SK-N-DZ (cell line): Measurements from ENCODE around the gene WDR90.

Experiments used
- DNase-seq: peaks from one replicate; pipeline ENCODE4 v3.0.0-alpha.2; 2015; ENCODE audit warnings: low spot score

The WDR90 gene

DNA sequence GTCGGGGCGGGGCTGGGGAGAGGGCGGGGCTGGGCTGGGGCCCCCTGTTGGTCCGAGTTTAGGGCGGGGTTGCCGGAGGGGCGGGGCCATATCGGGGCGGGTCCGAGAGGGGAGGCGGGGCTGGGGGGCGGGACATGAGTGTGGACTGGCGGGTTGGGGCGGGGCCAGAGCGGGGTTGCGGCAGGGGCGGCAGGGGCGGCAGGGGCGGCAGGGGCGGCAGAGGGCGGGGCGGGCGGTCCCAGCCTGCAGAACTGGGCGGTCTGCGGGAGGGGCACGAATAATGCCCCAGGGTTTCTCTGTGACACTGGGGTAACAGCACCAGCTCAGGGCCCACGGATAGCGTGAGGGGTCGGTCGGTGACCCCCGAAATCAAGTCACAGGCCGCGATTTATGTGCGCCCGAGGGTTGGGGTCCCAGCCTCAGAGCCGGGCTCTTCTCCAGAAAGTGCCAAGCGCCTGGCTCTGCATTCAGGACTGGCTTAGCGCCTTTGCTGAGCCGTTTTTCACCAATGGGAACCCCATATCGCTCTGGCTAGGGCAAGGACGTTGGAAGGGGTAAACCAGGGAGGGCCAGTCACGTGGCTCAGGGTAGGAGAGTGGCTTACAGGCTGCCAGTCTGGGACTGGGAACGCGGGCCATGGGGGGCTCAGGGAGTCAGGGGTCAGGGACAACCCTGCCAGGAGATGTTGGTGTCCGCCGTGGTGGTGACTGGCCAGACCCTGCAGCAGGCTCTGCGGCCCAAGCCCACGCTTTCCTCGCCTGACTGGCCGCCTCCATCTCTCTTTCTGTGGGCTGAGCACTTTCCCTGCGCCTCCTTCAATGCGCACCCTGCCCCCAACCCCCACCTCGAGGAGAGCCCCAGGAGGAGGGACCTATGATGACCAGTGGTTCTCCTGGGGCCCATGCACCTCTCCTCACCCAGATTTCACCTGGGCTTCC lies 11.8 kb upstream of the WDR90 start:
- DNase-seq = peak; percentile 78

DNA sequence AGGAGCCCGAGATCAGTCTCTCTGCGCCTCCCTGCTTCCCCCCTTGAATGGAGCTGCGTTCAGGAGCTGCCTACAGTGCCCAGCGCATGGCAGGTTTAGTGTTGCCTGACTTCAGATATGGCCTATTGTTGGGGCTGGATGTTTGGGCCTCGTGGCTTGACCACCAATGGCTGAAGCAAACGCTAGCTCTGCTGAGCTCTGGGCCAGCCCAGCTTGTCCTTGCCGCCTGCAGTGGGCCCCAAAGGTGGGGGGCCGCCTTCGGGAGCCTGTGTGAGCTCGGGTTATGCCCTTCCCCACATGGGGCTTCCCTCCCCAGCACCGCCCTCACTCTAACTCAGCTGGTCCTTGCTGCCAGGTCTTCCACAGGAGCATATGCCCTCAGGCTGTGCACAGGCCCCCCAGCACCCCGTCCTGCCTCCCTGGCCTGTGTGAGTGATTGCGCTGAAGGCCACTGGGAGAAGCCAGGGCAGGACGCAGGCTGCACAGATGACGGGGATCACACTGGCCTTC lies 11.1 kb upstream of the WDR90 start:
- peak; percentile 64 for DNase-seq

DNA sequence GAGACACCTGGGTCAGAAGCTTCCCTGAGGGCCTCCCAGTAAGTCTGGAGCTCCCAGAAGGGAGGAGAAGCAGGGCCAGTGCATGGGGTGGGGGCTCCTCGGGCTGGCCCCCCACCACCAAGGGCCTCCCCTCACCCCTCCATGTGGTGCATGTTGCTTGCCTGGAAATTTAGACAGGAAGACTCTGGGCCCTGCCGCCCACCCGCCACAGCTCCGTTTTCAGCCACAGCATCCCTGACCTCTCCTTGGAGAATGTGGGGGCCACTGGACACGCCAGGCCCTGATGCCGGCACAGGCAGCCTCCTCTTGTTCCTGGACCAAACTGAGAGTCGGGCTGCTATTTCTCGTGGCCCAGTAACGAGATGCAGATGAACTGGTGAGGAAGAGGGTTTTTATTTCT lies 10.3 kb upstream of the WDR90 start:
- no peak for DNase-seq

DNA sequence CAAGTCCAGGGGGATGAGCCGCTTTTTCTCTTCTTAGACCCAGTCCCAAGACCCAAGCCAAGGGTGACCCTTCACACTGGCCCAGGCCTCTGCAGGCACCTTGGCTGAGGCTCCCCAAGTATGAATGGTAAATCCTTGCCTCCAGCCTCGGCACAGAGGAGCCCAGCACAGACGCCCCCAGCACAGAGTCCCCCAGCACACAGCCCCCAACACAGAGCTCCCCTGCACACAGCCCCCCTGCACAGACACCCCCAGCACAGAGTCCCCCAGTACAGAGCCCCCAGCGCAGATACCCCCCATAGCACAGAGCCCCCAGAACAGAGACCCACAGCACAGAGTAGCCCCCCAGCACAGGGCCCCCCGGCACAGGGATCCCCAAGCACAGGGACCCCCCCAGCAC lies 8.6 kb upstream of the WDR90 start:
- no peak for DNase-seq

- DNase-seq = peak; percentile 87
Measured at GRCh38 chr16:641326-642188, 7.6 kb upstream of the WDR90 start, which contains the start of gene MCRIP2. MCRIP2 (plus strand) TSS chr16:641828; CDS start chr16:641992, 164 bp downstream.

- DNase-seq = no peak
Measured at GRCh38 chr16:642189-643049, 6.7 kb upstream of the WDR90 start.

DNA sequence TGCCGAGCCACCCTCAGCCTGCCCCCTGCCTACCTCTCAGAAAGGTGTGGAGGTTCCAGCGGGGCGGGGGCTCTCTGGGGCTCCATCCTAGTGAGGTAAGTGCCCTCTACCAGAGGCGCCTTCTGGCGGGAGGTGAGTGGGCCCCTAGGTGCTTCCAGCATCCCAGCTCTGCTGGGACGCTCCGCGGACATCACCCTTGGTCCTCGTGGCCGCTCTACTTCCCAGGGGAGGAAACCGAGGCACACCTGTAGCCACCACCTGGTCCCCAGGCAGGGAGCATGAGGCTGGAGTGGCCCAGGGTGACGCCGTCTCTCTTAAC lies 6.2 kb upstream of the WDR90 start:
- DNase-seq = no peak

GRCh38 chr16:644556-644955 lies 4.6 kb upstream of the WDR90 start:
- no peak for DNase-seq

GRCh38 chr16:645852-646678 lies 3.1 kb upstream of the WDR90 start:
- DNase-seq = no peak

- DNase-seq = no peak
Measured at GRCh38 chr16:646679-647172, 2.4 kb upstream of the WDR90 start.

GRCh38 chr16:647173-647902 lies 1.8 kb upstream of the WDR90 start:
- DNase-seq = no peak

DNA sequence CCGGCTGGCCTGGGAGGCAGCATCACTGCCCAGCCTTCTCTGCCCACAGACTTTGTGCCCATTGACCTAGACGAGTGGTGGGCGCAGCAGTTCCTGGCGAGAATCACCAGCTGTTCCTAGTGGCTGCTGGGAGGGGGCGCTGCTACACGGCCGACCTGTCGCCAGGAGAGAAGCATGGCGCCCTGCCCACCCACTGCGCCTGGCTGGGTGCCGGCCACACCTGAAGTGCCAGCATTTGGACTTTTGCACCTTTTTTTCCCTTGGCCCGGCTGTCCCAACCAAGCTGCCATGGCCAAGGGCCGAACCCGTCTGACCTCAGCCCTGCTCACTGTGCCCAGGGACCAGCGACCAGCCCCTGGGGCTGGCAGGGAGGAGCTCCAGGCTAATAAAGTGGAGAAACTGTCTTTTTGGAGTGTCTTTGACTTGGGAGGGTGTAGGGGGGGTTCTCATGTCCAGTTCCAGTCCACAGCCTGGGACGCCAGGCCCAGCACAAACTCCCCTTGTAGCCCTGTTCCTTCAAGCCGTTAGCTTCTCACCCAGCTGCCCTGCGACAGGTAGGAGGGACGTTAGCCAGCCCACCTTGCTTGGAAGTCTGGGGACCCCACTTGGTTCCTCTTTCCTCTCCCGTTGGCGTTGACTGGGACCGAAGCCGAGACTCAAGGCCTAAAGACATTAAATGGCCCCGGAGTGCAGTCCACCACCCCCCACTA lies 939 bp upstream of the WDR90 start:
- peak; percentile 56 for DNase-seq

DNA sequence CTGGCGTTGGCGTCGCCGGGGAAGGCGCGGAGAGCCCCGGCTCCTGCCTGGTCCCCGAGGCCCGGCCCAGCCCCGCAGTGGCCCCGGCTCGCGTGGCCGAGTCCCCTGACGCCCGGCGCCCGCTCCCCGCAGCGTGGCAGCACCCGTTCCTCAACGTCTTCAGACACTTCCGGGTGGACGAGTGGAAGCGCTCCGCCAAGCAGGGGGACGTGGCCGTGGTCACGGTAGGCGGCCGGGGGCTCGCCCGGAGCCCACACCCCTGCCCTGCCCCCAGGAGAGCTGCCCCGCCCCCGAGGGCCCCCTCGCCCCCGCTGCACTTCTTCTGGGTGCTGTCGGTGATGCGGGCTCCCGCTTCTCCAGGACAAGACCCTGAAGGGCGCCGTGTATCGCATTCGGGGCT lies 466 bp downstream of the WDR90 start:
- DNase-seq = no peak

DNA sequence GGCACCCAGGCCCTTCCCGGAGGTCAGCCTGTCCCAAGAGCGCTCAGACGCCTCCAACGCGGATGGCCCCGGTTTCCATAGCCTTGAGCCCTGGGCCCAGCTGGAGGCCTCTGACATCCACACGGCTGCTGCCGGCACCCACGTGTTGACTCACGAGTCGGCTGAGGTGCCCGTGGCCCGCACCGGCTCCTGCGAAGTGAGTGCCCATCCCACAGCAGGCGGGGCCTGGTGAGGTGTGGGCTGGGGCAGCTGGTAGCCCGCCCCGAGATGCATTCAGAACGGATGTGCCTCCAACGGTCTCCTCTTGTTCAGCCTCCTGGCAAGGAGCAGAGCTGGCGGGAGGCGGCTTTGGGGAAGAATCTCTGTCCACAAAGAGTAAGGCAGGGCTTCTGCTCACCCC lies 2.7 kb downstream of the WDR90 start:
- DNase-seq = no peak

- DNase-seq = no peak
Measured at GRCh38 chr16:652454-653305, 3.5 kb downstream of the WDR90 start.

DNA sequence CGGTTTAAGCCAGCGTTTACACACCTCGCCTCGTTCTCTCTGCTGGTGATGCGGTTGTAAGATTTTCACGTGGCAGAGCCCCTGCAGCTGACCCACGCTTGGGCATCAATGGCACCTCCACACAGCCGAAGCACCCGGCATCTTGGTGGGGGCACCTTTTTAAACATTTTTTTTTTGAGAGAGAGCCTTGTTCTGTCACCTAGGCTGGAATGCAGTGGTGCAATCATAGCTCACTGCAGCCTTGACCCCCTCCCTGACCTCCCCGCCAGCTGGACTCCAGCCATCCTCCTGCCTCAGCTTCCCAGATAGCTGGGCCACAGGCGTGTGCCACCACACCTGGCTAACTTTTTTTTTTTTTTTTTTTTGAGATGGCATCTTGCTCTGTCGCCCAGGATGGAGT lies 4.9 kb downstream of the WDR90 start:
- DNase-seq = no peak

- no peak for DNase-seq
Measured at GRCh38 chr16:657487-657886, 8.3 kb downstream of the WDR90 start.
